A549 (cell line): Measurements from ENCODE around the gene SLC18A3. TPM values are rescaled to one million over a fixed set of nuclear protein-coding genes. Genes with fewer than 3 reads are reported as not detected.

Experiments used
- ATAC-seq, 2 experiments: fragments of 200-7000 bp in 1 of 2; fragments of >200 bp in 1 of 2; cut with Nextera tagmentation in 1 of 2; cut with Tn5 transposase in 1 of 2; 3 replicates each; pipeline versions ENCODE4 v1.8.0 to v1.9.1; 2018 to 2020; ENCODE audit warnings: mild to moderate bottlenecking in 1 of 2, moderate library complexity in 1 of 2
- CTCF ChIA-PET: fragments of 300-600 bp; sonication (Branson Sonifier 250); formaldehyde crosslinking; extraction: SDS; loops from one replicate; lab custom pipeline; 2021; ENCODE audit warnings: antibody characterized with exemption, inconsistent platforms; lab: Yijun Ruan, JAX
- POLR2A ChIA-PET: fragments of 350-600 bp; formaldehyde crosslinking; extraction: SDS; loops from one replicate; lab custom pipeline; 2021; ENCODE audit warnings: antibody characterized with exemption, inconsistent platforms; lab: Yijun Ruan, JAX
- DNase-seq, 2 experiments: peaks; one replicate each; pipeline versions ENCODE4 v3.0.0 to v3.0.0-alpha.2; 2011 to 2016; ENCODE audit warnings: low read depth in 1 of 2, low spot score in 1 of 2
- FAIRE-seq: peaks from 2 replicates; lab custom pipeline; 2011; peaks lifted over from hg19 to GRCh38; lab: Jason Lieb, UNC
- H3K27ac ChIP-seq, 2 experiments: fragments of >200 bp; sonication (Bioruptor Twin); formaldehyde crosslinking; 3 replicates each; pipeline ENCODE4 v1.5.1; 2016 to 2017
- H3K4me1 ChIP-seq: fragments of >200 bp; sonication (Bioruptor Twin); formaldehyde crosslinking; 3 replicates; pipeline ENCODE4 v1.6.1; 2016
- H3K4me2 ChIP-seq: fragments of >200 bp; sonication (Bioruptor Twin); formaldehyde crosslinking; 3 replicates; pipeline ENCODE4 v1.6.1; 2016
- H3K4me3 ChIP-seq: fragments of >200 bp; sonication (Bioruptor Twin); formaldehyde crosslinking; 3 replicates; pipeline ENCODE4 v1.5.1; 2016
- H3K9me3 ChIP-seq: fragments of >200 bp; sonication (Bioruptor Twin); formaldehyde crosslinking; 3 replicates; pipeline ENCODE4 v1.6.1; 2016
- BHLHE40 ChIP-seq: IDR thresholded peaks from 2 replicates; pipeline ENCODE4 v1.6.1; 2012; ENCODE audit warnings: low read depth, low read length, inconsistent platforms
- CBX8 ChIP-seq: fragments of 200-600 bp; sonication (generic); IDR thresholded peaks from 2 replicates; pipeline ENCODE4 v1.6.1; 2016
- CEBPB ChIP-seq, 2 experiments: fragments of >200 bp in 1 of 2; sonication (Bioruptor Twin) in 1 of 2; formaldehyde crosslinking in 1 of 2; IDR thresholded peaks; 2 replicates each; pipeline ENCODE4 v1.6.1; 2012 to 2016
- EP300 ChIP-seq, 2 experiments: fragments of >200 bp; sonication (Bioruptor Twin); formaldehyde crosslinking; IDR thresholded peaks; 2 replicates in 1 of 2; 3 replicates in 1 of 2; pipeline ENCODE4 v1.6.1; 2016 to 2017
- FOSB ChIP-seq: fragments of 250-450 bp; sonication (Bioruptor Pico); IDR thresholded peaks from 2 replicates; pipeline ENCODE4 v1.5.0; 2020; ENCODE audit warnings: mild to moderate bottlenecking, moderate library complexity
- FOSL2 ChIP-seq, 2 experiments: fragments of 450-650 bp in 1 of 2; fragments of >200 bp in 1 of 2; sonication (Bioruptor Twin) in 1 of 2; formaldehyde crosslinking; IDR thresholded peaks; 2 replicates each; pipeline versions ENCODE4 v1.5.0 to v1.6.1; 2016 to 2020; ENCODE audit warnings: mild to moderate bottlenecking in 1 of 2, moderate library complexity in 1 of 2
- GATA3 ChIP-seq: IDR thresholded peaks from 2 replicates; pipeline ENCODE4 v1.6.1; 2012; ENCODE audit warnings: borderline replicate concordance
- HDAC2 ChIP-seq: fragments of 200-600 bp; sonication (generic); IDR thresholded peaks from 2 replicates; pipeline ENCODE4 v1.6.1; 2016
- HEYL ChIP-seq: fragments of 250-450 bp; sonication (Bioruptor Pico); IDR thresholded peaks from 2 replicates; pipeline ENCODE4 v1.8.0; 2021; ENCODE audit warnings: mild to moderate bottlenecking, moderate library complexity
- HOXA7 ChIP-seq: fragments of 250-450 bp; sonication (Bioruptor Pico); IDR thresholded peaks from 2 replicates; pipeline ENCODE4 v1.5.0; 2020; ENCODE audit warnings: mild to moderate bottlenecking, moderate library complexity
- HOXB5 ChIP-seq: fragments of 250-450 bp; sonication (Bioruptor Pico); IDR thresholded peaks from 2 replicates; pipeline ENCODE4 v1.5.0; 2020; ENCODE audit warnings: mild to moderate bottlenecking, moderate library complexity
- KDM5A ChIP-seq: fragments of 200-600 bp; sonication (generic); IDR thresholded peaks from 2 replicates; pipeline ENCODE4 v1.6.1; 2016; ENCODE audit warnings: antibody characterized with exemption, mild to moderate bottlenecking
- MAFK ChIP-seq: fragments of 450-650 bp; IDR thresholded peaks from 2 replicates; pipeline ENCODE4 v1.6.1; 2014; ENCODE audit not compliant: partially characterized antibody
- NR3C1 ChIP-seq: fragments of >200 bp; sonication (Bioruptor Twin); formaldehyde crosslinking; IDR thresholded peaks from 3 replicates; pipeline ENCODE4 v1.6.1; 2017
- PBX3 ChIP-seq: IDR thresholded peaks from 2 replicates; pipeline ENCODE4 v1.6.1; 2012
- POLR2AphosphoS2 ChIP-seq: conservative IDR thresholded peaks from 2 replicates; pipeline ENCODE4 v1.6.1; 2012; ENCODE audit warnings: low read length, improper control_type of control experiment, inconsistent platforms
- ZC3H11A ChIP-seq: fragments of 450-650 bp; IDR thresholded peaks from 2 replicates; pipeline ENCODE4 v1.6.1; 2014; ENCODE audit warnings: antibody characterized with exemption, mild to moderate bottlenecking
- WGBS: methylation state at CpG from one replicate; pipeline ENCODE4 v1.1.6; 2017; ENCODE audit errors: missing lambda C conversion rate; 5-methylcytosine and 5-hydroxymethylcytosine counted together
- polyA plus RNA-seq, 4 experiments: library from polyadenylated mRNA; depleted of rRNA in 3 of 4; stranded (reverse); fragments of >200 nt; fragmentation: RNase III in 1 of 4; extraction: RNeasy Plus Mini Kit Qiagen cat#74134 plus additional on column Dnase treatment in 1 of 4; gene quantifications; 2 replicates in 3 of 4; 3 replicates in 1 of 4; pipeline ENCODE4 v1.2.3, GENCODE V29; 2011 to 2017
- TF ChIP-seq, protein P1 (sequence below): fragments of 200-600 bp; sonication (generic); IDR thresholded peaks from 2 replicates; pipeline ENCODE4 v1.6.1; 2016; ENCODE audit warnings: antibody characterized with exemption, mild to moderate bottlenecking, moderate library complexity
- TF ChIP-seq, protein P2 (sequence below): IDR thresholded peaks from 2 replicates; pipeline ENCODE4 v1.6.1; 2012; ENCODE audit warnings: low read depth, borderline replicate concordance
- TF ChIP-seq, protein P3 (sequence below): fragments of >200 bp; sonication (Bioruptor Twin); formaldehyde crosslinking; IDR thresholded peaks from 2 replicates; pipeline ENCODE4 v1.6.1; 2016

Gene SLC18A3
- polyA plus RNA-seq, 2 of the 4 experiments (the other 2 are of a cell fraction), result not detected

- no peak overlapping the region for H3K4me3 ChIP-seq
- no peak for ATAC-seq
- H3K4me2 ChIP-seq, result no peak overlapping the region
- ChIA-PET POLR2A (no interaction called here), CTCF (interaction anchor here (0.8 to 4.6 kb wide), 10 partner anchors 9 to 627 kb away, joined by 3 to 54 read pairs (median 4); no protein-coding TSS in a partner anchor)
- no peak for FAIRE-seq
- TF ChIP-seq HOXB5 (CRISPR knock-in tag) (no peak), MAFK (no peak)
- no peaks in the 10 kb centered on the region for H3K9me3 ChIP-seq
- 50% methylated on average over 13 of the region's 13 CpGs for WGBS
- no peak for DNase-seq
- no peak overlapping the region for H3K27ac ChIP-seq
- H3K4me1 ChIP-seq, result no peaks in the 10 kb centered on the region
Measured at GRCh38 chr10:49595713-49596492, 14.2 kb upstream of the SLC18A3 start.

DNA sequence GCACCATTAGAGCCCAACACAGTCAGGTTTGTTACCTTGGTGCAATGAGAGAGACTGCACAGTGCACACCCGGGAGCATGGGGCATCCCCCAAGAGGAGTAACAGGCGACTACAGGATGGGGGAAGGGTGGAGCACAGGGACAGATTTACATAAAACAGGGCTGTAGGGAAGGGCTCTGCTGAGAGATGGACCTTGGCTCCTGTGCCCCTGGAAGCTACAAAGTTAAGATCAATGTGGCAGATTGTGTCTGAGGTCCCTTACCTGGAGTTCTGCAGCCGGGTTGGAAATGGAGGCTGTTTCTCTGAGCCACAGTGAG, 13.7 kb upstream of the SLC18A3 start:
- DNase-seq (no peak), ATAC-seq (no peak), FAIRE-seq (no peak)
- H3K4me1 ChIP-seq, result no peaks in the 10 kb centered on the region
- no peak for TF ChIP-seq CBX8
- no peak for TF ChIP-seq PBX3
- no peak for TF ChIP-seq KDM5A
- no peak for TF ChIP-seq POLR2AphosphoS2
- TF ChIP-seq, protein P1, sequence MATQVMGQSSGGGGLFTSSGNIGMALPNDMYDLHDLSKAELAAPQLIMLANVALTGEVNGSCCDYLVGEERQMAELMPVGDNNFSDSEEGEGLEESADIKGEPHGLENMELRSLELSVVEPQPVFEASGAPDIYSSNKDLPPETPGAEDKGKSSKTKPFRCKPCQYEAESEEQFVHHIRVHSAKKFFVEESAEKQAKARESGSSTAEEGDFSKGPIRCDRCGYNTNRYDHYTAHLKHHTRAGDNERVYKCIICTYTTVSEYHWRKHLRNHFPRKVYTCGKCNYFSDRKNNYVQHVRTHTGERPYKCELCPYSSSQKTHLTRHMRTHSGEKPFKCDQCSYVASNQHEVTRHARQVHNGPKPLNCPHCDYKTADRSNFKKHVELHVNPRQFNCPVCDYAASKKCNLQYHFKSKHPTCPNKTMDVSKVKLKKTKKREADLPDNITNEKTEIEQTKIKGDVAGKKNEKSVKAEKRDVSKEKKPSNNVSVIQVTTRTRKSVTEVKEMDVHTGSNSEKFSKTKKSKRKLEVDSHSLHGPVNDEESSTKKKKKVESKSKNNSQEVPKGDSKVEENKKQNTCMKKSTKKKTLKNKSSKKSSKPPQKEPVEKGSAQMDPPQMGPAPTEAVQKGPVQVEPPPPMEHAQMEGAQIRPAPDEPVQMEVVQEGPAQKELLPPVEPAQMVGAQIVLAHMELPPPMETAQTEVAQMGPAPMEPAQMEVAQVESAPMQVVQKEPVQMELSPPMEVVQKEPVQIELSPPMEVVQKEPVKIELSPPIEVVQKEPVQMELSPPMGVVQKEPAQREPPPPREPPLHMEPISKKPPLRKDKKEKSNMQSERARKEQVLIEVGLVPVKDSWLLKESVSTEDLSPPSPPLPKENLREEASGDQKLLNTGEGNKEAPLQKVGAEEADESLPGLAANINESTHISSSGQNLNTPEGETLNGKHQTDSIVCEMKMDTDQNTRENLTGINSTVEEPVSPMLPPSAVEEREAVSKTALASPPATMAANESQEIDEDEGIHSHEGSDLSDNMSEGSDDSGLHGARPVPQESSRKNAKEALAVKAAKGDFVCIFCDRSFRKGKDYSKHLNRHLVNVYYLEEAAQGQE, result no peak
- no peak for TF ChIP-seq FOSL2 (IDR thresholded peaks at IDR 0.05)
- no peak for TF ChIP-seq FOSL2 (CRISPR knock-in tag; IDR thresholded peaks at IDR 0.05)
- TF ChIP-seq, protein P2, sequence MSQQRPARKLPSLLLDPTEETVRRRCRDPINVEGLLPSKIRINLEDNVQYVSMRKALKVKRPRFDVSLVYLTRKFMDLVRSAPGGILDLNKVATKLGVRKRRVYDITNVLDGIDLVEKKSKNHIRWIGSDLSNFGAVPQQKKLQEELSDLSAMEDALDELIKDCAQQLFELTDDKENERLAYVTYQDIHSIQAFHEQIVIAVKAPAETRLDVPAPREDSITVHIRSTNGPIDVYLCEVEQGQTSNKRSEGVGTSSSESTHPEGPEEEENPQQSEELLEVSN, result no peak
- TF ChIP-seq GATA3, result no peak
- no peak for TF ChIP-seq BHLHE40
- TF ChIP-seq CEBPB (IDR thresholded peaks at IDR 0.05), result no peak
- TF ChIP-seq HOXA7 (CRISPR knock-in tag), result no peak
- TF ChIP-seq FOSB (CRISPR knock-in tag), result no peak
- no peak for TF ChIP-seq ZC3H11A
- H3K4me3 ChIP-seq, result no peak overlapping the region
- H3K9me3 ChIP-seq, result no peaks in the 10 kb centered on the region
- 17% methylated on average over 3 of the region's 3 CpGs for WGBS
- H3K4me2 ChIP-seq, result no peak overlapping the region
- CTCF ChIA-PET, result interaction anchor here (1.7 to 4.6 kb wide), 3 partner anchors 8 to 627 kb away, joined by 4 to 54 read pairs (median 51); no protein-coding TSS in a partner anchor
- H3K27ac ChIP-seq, result no peak overlapping the region
- POLR2A ChIA-PET, result no interaction called here

- H3K4me3 ChIP-seq, result no peak overlapping the region
- no peaks in the 10 kb centered on the region for H3K4me1 ChIP-seq
- ChIA-PET POLR2A (no interaction called here), CTCF (interaction anchor here (4.3 to 4.6 kb wide), 2 partner anchors 8 to 626 kb away, joined by 51 to 54 read pairs; no protein-coding TSS in a partner anchor)
- FAIRE-seq (no peak), DNase-seq (no peak), ATAC-seq (no peak)
- 13% methylated on average over 3 of the region's 3 CpGs for WGBS
- no peak overlapping the region for H3K27ac ChIP-seq
- no peaks in the 10 kb centered on the region for H3K9me3 ChIP-seq
- no peak overlapping the region for H3K4me2 ChIP-seq
- TF ChIP-seq BHLHE40 (no peak), NR3C1 (no peak), HEYL (CRISPR knock-in tag) (no peak), EP300 (IDR thresholded peaks at IDR 0.05) (no peak), HDAC2 (no peak)
- TF ChIP-seq, protein P3, sequence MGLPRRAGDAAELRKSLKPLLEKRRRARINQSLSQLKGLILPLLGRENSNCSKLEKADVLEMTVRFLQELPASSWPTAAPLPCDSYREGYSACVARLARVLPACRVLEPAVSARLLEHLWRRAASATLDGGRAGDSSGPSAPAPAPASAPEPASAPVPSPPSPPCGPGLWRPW, result no peak
Measured at GRCh38 chr10:49596836-49597235, 13.3 kb upstream of the SLC18A3 start.
